Measurements from ENCODE around the gene SLC16A6.

DNA sequence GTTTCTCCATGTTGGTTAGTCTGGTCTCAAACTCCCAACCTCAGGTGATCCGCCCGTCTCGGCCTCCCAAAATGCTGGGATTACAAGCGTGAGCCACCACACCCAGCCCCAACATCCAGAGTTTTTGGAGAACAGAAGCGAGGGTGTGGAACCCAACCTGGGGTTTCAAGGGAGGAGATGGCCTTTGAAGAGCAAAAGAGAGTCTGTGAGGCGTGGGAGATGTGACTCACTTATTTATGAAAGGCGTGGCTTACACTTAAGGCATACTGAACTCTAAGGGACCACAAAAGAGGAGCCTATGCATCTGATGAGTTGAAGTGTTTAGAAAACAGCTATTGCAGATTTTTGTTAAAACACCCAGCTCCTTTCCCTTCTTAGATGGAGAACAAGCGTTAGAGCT, 19.2 kb upstream of the SLC16A6 start:
- TF ChIP-seq, protein P1, sequence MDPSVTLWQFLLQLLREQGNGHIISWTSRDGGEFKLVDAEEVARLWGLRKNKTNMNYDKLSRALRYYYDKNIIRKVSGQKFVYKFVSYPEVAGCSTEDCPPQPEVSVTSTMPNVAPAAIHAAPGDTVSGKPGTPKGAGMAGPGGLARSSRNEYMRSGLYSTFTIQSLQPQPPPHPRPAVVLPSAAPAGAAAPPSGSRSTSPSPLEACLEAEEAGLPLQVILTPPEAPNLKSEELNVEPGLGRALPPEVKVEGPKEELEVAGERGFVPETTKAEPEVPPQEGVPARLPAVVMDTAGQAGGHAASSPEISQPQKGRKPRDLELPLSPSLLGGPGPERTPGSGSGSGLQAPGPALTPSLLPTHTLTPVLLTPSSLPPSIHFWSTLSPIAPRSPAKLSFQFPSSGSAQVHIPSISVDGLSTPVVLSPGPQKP (IDR thresholded peaks at IDR 0.05; ENCODE audit: borderline replicate concordance, low read depth, low read length), result no peak
- TF ChIP-seq, protein P2, sequence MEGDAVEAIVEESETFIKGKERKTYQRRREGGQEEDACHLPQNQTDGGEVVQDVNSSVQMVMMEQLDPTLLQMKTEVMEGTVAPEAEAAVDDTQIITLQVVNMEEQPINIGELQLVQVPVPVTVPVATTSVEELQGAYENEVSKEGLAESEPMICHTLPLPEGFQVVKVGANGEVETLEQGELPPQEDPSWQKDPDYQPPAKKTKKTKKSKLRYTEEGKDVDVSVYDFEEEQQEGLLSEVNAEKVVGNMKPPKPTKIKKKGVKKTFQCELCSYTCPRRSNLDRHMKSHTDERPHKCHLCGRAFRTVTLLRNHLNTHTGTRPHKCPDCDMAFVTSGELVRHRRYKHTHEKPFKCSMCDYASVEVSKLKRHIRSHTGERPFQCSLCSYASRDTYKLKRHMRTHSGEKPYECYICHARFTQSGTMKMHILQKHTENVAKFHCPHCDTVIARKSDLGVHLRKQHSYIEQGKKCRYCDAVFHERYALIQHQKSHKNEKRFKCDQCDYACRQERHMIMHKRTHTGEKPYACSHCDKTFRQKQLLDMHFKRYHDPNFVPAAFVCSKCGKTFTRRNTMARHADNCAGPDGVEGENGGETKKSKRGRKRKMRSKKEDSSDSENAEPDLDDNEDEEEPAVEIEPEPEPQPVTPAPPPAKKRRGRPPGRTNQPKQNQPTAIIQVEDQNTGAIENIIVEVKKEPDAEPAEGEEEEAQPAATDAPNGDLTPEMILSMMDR (conservative IDR thresholded peaks at IDR 0.05; ENCODE audit: low read depth, low read length), result no peak
- TF ChIP-seq POLR2A (IDR thresholded peaks at IDR 0.05; ENCODE audit: low read depth, low read length) (no peak), RCOR1 (IDR thresholded peaks at IDR 0.05; ENCODE audit: insufficient replicate concordance, low read length) (no peak), BHLHE40 (IDR thresholded peaks at IDR 0.05; ENCODE audit: low read depth, low read length) (no peak), RAD21 (IDR thresholded peaks at IDR 0.05; ENCODE audit: low read length) (no peak)
- TF ChIP-seq, protein P3, sequence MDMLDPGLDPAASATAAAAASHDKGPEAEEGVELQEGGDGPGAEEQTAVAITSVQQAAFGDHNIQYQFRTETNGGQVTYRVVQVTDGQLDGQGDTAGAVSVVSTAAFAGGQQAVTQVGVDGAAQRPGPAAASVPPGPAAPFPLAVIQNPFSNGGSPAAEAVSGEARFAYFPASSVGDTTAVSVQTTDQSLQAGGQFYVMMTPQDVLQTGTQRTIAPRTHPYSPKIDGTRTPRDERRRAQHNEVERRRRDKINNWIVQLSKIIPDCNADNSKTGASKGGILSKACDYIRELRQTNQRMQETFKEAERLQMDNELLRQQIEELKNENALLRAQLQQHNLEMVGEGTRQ (IDR thresholded peaks at IDR 0.05; ENCODE audit: low read depth, low read length), result no peak
